ENCODE results near the gene CGB3. TPM values are rescaled to one million over a fixed set of nuclear protein-coding genes. Genes with fewer than 3 reads are reported as not detected.
"Not testable (repeated sequence)": the region's sequence is repeated elsewhere in the genome, so short reads cannot be mapped to it uniquely, and the experiment has no call there.

The CGB3 gene
- total and polyA plus RNA-seq, 2 donors (not counting 1 experiment from before 2014, with no cell fraction given), result not detected

DNA sequence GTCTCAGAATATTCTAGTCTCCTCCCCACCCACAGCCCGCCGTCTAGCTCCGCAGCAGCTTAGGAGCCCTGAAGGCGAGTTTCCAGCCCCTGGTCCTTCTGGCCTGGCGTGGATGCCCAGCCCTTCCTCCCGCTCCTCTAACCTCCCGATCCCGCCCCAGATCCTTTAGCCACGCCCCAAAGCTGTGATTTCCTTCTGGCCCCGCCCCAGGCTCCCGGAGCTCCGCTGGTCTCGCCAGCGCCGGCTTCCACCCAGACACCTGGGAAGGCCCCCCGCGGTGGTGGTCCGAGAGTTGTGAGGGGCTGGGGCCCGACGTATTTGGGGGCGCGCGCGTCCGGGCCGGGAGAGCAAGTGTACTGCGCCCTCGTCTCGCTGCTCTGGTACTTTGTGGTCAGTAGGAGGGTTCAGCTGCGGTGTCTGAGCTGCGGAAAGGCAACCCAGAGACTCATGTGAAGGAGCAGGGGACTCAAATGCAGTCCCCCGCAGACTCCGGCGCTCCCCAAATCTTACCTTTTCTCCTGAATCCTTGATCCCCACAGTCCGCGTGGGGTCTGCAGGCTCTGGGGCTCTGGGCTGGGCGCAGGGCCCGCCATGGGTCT is 33.6 kb upstream of the CGB3 start, which contains the start of gene CGB7:
Gene CGB7 (minus strand): TSS at position 114 of the 599 bp plus-strand sequence. CDS start 2,374 bp downstream, outside the sequence.
- H3K9me3 ChIP-seq (ENCODE audit: control insufficient read depth, insufficient read depth, low read depth, low read length), result no peaks in the 10 kb centered on the region
- H3K36me3 ChIP-seq (ENCODE audit: control insufficient read depth, insufficient read depth, low read length), result no peaks in the 10 kb centered on the region
- H3K4me1 ChIP-seq (ENCODE audit: control insufficient read depth, extremely low read depth, insufficient read depth, low read length), result peaks cover 2% of the 10 kb centered on the region
- no peaks in the 10 kb centered on the region for H3K27me3 ChIP-seq (ENCODE audit: control insufficient read depth, insufficient read depth, low read length)
- H4K20me1 ChIP-seq (ENCODE audit: control insufficient read depth, extremely low read depth, insufficient read depth, low read length), result no peaks in the 10 kb centered on the region
- H3K4me2 ChIP-seq (ENCODE audit: extremely low read depth, insufficient read depth, low read length), result peak within 1 kb of the TSS; percentile 94
- H3K4me3 ChIP-seq (replicated peaks in 1 of 4; ENCODE audit: control extremely low read depth in 1 of 4, insufficient read depth in 1 of 4, low read depth in 3 of 4, low read length in 4 of 4), result peak within 1 kb of the TSS; percentile 45 to 64 (median 52)
- H3K27ac ChIP-seq (ENCODE audit: insufficient read depth, low read length), result no peak within 1 kb of the TSS
- no peak within 1 kb of the TSS for H3K9ac ChIP-seq (ENCODE audit: insufficient read depth, low read length)
- no peak for TF ChIP-seq EZH2 (IDR thresholded peaks at IDR 0.05; ENCODE audit: low read length, missing control alignments)
- TF ChIP-seq, protein P1, sequence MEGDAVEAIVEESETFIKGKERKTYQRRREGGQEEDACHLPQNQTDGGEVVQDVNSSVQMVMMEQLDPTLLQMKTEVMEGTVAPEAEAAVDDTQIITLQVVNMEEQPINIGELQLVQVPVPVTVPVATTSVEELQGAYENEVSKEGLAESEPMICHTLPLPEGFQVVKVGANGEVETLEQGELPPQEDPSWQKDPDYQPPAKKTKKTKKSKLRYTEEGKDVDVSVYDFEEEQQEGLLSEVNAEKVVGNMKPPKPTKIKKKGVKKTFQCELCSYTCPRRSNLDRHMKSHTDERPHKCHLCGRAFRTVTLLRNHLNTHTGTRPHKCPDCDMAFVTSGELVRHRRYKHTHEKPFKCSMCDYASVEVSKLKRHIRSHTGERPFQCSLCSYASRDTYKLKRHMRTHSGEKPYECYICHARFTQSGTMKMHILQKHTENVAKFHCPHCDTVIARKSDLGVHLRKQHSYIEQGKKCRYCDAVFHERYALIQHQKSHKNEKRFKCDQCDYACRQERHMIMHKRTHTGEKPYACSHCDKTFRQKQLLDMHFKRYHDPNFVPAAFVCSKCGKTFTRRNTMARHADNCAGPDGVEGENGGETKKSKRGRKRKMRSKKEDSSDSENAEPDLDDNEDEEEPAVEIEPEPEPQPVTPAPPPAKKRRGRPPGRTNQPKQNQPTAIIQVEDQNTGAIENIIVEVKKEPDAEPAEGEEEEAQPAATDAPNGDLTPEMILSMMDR (conservative IDR thresholded peaks at IDR 0.05 in 1 of 2, IDR thresholded peaks at IDR 0.05 in 1 of 2; ENCODE audit: low read depth in 1 of 2, low read length in 2 of 2), result no peak
- peak within 1 kb of the TSS; percentile 62 for H2AFZ ChIP-seq (ENCODE audit: low read length)
- peak; percentile 33 to 62 for DNase-seq (ENCODE audit: low read depth in 2 of 2)
- H3K79me2 ChIP-seq (ENCODE audit: control insufficient read depth, insufficient read depth, low read length), result no peaks in the 10 kb centered on the region

DNA sequence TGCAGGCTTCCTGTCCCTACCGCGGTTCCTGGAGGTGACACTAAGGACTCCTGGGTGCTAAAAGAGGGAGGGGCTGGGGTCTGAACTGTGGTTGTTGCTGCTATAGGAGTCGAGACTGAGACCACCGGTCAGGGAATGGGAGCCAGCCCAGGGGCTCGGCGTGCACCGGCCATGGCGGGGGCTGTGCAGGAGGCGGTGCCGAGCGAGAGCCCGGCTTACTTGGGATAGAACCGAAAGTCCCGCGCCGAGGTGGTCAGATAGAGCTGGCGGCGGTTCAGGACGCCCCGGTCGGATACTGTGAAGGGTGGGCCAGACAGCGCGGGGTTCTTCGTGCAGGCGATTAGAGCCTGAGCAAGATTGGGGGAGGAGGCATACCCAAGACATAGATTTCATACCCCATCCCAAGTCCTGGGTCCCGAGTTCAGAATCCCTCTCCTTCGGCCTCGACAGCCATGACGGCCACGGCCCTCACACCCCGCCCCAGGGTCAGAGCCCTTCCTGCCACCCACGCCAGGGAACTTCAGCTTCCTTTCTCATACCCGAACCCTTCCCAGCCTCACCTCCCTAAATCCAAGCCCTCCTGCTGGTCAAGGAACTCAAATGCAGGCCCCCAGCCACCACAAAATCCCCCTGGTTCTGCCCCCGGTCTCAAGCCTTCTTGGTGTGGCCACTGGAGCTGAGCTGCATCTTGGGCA is 32.9 kb upstream of the CGB3 start:
- not testable (repeated sequence) for H3K9me3 ChIP-seq (ENCODE audit: control insufficient read depth, insufficient read depth, low read depth, low read length); H4K20me1 ChIP-seq (ENCODE audit: control insufficient read depth, extremely low read depth, insufficient read depth, low read length); H3K27me3 ChIP-seq (ENCODE audit: control insufficient read depth, insufficient read depth, low read length); H3K4me1 ChIP-seq (ENCODE audit: control insufficient read depth, extremely low read depth, insufficient read depth, low read length); DNase-seq (ENCODE audit: low read depth in 2 of 2); H3K36me3 ChIP-seq (ENCODE audit: control insufficient read depth, insufficient read depth, low read length); H3K79me2 ChIP-seq (ENCODE audit: control insufficient read depth, insufficient read depth, low read length); H3K9ac ChIP-seq (ENCODE audit: insufficient read depth, low read length); H3K27ac ChIP-seq (ENCODE audit: insufficient read depth, low read length)
- peak overlapping the region; percentile 94 for H3K4me2 ChIP-seq (ENCODE audit: extremely low read depth, insufficient read depth, low read length)
- peak overlapping the region; percentile 62 for H2AFZ ChIP-seq (ENCODE audit: low read length)
- peak overlapping the region; percentile 45 to 64 (median 52) for H3K4me3 ChIP-seq (replicated peaks in 1 of 4; ENCODE audit: control extremely low read depth in 1 of 4, insufficient read depth in 1 of 4, low read depth in 3 of 4, low read length in 4 of 4)

DNA sequence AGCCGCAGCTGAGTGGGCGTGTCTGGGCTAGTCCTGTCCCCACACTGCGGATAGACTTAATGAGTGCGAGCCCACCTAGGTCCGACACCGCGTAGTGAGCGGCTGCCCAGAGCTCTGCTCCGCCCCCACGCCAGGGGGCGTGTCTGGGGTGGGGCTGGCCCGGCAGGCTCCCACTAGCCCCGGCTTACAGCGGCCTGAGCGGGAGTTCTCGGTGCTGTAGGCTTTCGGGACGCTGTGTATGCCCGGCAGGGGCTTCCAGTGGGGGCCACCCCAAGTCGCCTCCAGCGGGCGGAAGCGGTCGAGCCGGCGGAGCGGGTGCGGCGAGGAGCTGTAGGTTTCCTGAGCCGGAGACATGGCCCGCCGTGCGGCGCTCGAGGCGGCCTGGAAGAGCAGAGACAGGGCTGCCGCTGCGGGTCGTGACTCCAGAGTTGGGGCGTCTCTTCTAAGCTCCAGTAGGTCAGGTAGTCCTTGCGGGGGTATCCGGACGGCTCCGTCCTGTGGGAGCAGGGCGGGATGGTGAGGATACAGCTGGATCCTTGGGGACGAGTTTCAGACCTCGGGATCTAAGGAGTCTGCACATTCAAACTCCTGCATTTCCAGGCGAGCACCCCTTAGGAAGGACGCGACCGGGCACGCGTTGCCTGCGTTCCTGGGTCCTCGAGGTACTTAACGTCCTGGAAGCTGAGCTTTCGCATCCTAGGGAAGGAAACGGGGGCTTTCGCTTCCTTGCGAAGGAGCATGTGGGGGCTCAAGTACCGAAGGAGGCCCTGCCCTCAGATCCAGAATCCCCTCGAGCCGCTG is 32.2 kb upstream of the CGB3 start:
- Histone ChIP-seq H3K4me1 (ENCODE audit: control insufficient read depth, extremely low read depth, insufficient read depth, low read length) (peaks cover 2% of the 10 kb centered on the region), H2AFZ (ENCODE audit: low read length) (peak overlapping the region; percentile 62), H3K27ac (ENCODE audit: insufficient read depth, low read length) (peak overlapping the region; percentile 8), H3K4me2 (ENCODE audit: extremely low read depth, insufficient read depth, low read length) (peak overlapping the region; percentile 94), H3K27me3 (ENCODE audit: control insufficient read depth, insufficient read depth, low read length) (no peaks in the 10 kb centered on the region), H3K36me3 (ENCODE audit: control insufficient read depth, insufficient read depth, low read length) (no peaks in the 10 kb centered on the region), H3K9ac (ENCODE audit: insufficient read depth, low read length) (peak overlapping the region; percentile 16), H3K4me3 (replicated peaks in 1 of 4; ENCODE audit: control extremely low read depth in 1 of 4, insufficient read depth in 1 of 4, low read depth in 3 of 4, low read length in 4 of 4) (peak overlapping the region; percentile 45 to 64 (median 52)), H4K20me1 (ENCODE audit: control insufficient read depth, extremely low read depth, insufficient read depth, low read length) (no peaks in the 10 kb centered on the region), H3K79me2 (ENCODE audit: control insufficient read depth, insufficient read depth, low read length) (no peaks in the 10 kb centered on the region), H3K9me3 (ENCODE audit: control insufficient read depth, insufficient read depth, low read depth, low read length) (no peaks in the 10 kb centered on the region)
- DNase-seq (ENCODE audit: low read depth in 2 of 2), result peak; percentile 20 to 59
- no peak for TF ChIP-seq EZH2 (IDR thresholded peaks at IDR 0.05; ENCODE audit: low read length, missing control alignments)
- TF ChIP-seq, protein P1 (conservative IDR thresholded peaks at IDR 0.05 in 1 of 2, IDR thresholded peaks at IDR 0.05 in 1 of 2; ENCODE audit: low read depth in 1 of 2, low read length in 2 of 2), result peak; percentile 16 to 24

DNA sequence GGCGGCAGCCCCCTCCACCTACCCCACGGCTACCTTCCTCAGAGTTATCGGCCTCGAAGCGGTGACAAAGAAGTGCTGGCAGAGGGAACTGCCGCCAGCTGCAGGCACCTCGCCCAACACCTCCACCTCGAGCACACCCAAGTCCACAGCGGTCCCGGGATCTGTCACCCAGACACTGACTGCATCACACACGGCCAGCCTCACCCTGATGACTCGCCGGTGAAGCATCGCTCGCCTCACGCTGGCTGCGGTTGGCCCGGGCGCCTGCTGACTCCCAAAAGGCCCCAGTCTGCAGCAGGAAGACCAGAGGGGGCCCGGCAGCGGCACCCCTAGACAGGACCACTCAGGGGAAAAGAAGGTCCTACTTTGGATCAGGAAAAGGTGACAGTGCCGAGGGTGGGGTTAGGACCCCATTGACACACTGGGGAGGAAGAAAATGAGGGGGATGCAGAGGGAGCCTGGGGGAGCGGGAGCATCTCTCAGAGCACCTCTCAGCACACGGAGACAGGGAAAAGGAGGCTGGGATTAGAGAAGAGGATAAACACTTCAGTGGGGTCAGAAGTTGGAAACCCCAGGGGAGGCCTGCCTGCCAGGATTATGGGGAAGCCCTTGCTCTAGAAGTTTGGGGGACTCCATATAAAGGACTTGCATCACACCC is 26.4 kb upstream of the CGB3 start:
- H3K9ac ChIP-seq (ENCODE audit: insufficient read depth, low read length); H3K27ac ChIP-seq (ENCODE audit: insufficient read depth, low read length); H3K27me3 ChIP-seq (ENCODE audit: control insufficient read depth, insufficient read depth, low read length); H3K4me3 ChIP-seq (replicated peaks in 1 of 4; ENCODE audit: control extremely low read depth in 1 of 4, insufficient read depth in 1 of 4, low read depth in 3 of 4, low read length in 4 of 4); H4K20me1 ChIP-seq (ENCODE audit: control insufficient read depth, extremely low read depth, insufficient read depth, low read length); H3K9me3 ChIP-seq (ENCODE audit: control insufficient read depth, insufficient read depth, low read depth, low read length); H3K79me2 ChIP-seq (ENCODE audit: control insufficient read depth, insufficient read depth, low read length); H3K4me1 ChIP-seq (ENCODE audit: control insufficient read depth, extremely low read depth, insufficient read depth, low read length); H3K36me3 ChIP-seq (ENCODE audit: control insufficient read depth, insufficient read depth, low read length); H3K4me2 ChIP-seq (ENCODE audit: extremely low read depth, insufficient read depth, low read length); H2AFZ ChIP-seq (ENCODE audit: low read length): not testable (repeated sequence)
- peak; percentile 42 to 86 for DNase-seq (ENCODE audit: low read depth in 2 of 2)
